Skeletal muscle satellite cell (primary cell): Measurements from ENCODE around the gene FAT2.

Source experiments
- H3K27me3 ChIP-seq: 2 replicates; pipeline ENCODE4 v1.7.0; 2013; ENCODE audit warnings: low read length; ENCODE audit not compliant: control insufficient read depth, insufficient read depth
- H3K36me3 ChIP-seq: 2 replicates; pipeline ENCODE4 v1.7.0; 2013; ENCODE audit warnings: mild to moderate bottlenecking, control low read depth, low read length; ENCODE audit not compliant: insufficient read depth
- H3K4me1 ChIP-seq: 2 replicates; pipeline ENCODE4 v1.7.0; 2013; ENCODE audit warnings: low read length; ENCODE audit not compliant: control insufficient read depth, insufficient read depth
- H3K4me2 ChIP-seq: 2 replicates; pipeline ENCODE4 v1.7.0; 2013; ENCODE audit warnings: mild to moderate bottlenecking, low read length
- H3K4me3 ChIP-seq: 2 replicates; pipeline ENCODE4 v1.7.0; 2013; ENCODE audit warnings: low read length
- H3K9ac ChIP-seq: 2 replicates; pipeline ENCODE4 v1.7.0; 2013; ENCODE audit warnings: mild to moderate bottlenecking, low read depth, low read length, moderate library complexity
- H3K9me3 ChIP-seq: replicated peaks from 2 replicates; pipeline ENCODE4 v1.7.0; 2013; ENCODE audit warnings: mild to moderate bottlenecking, control low read depth, low read length

FAT2 gene

DNA sequence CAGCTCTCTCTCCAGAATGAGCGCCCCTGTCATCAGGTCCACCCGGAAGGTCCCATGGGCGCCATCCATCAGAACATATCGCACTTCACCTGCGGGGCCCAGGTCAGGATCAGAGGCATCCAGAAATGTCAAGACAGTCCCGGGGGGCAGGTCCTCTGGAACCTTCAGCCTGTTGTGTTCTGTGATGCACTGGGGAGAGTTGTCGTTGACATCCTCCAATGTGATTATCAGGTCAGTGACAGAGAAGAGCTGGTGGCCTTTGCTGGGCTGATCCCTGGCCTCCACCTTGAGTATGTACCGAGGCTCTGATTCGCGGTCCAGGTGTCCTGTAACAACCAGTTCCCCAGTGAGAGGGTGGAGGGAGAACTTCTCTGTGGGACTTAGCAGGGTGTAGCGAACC is 25.2 kb downstream of the FAT2 start:
- Histone ChIP-seq H3K9ac (no peak overlapping the region), H3K9me3 (no peaks in the 10 kb centered on the region), H3K4me1 (no peaks in the 10 kb centered on the region), H3K4me2 (no peak overlapping the region), H3K36me3 (no peaks in the 10 kb centered on the region), H3K4me3 (no peak overlapping the region), H3K27me3 (peaks cover 21% of the 10 kb centered on the region)

- Histone ChIP-seq H3K27me3 (peaks cover 23% of the 10 kb centered on the region), H3K9me3 (no peaks in the 10 kb centered on the region), H3K36me3 (no peaks in the 10 kb centered on the region), H3K4me2 (no peak overlapping the region), H3K4me3 (no peak overlapping the region), H3K9ac (no peak overlapping the region), H3K4me1 (no peaks in the 10 kb centered on the region)
Observed at GRCh38 chr5:151562019-151562707, 29.0 kb downstream of the FAT2 start.

- H3K36me3 ChIP-seq = no peaks in the 10 kb centered on the region
- no peak overlapping the region for H3K9ac ChIP-seq
- H3K27me3 ChIP-seq = peaks cover 27% of the 10 kb centered on the region
- no peak overlapping the region for H3K4me2 ChIP-seq
- no peaks in the 10 kb centered on the region for H3K9me3 ChIP-seq
- no peaks in the 10 kb centered on the region for H3K4me1 ChIP-seq
- H3K4me3 ChIP-seq = no peak overlapping the region
Observed at GRCh38 chr5:151557951-151558350, 33.2 kb downstream of the FAT2 start.

- Histone ChIP-seq H3K36me3 (no peaks in the 10 kb centered on the region), H3K4me1 (no peaks in the 10 kb centered on the region), H3K27me3 (peaks cover 27% of the 10 kb centered on the region), H3K9ac (no peak overlapping the region), H3K4me2 (no peak overlapping the region), H3K4me3 (no peak overlapping the region), H3K9me3 (no peaks in the 10 kb centered on the region)
Observed at GRCh38 chr5:151557466-151557865, 33.7 kb downstream of the FAT2 start.

DNA sequence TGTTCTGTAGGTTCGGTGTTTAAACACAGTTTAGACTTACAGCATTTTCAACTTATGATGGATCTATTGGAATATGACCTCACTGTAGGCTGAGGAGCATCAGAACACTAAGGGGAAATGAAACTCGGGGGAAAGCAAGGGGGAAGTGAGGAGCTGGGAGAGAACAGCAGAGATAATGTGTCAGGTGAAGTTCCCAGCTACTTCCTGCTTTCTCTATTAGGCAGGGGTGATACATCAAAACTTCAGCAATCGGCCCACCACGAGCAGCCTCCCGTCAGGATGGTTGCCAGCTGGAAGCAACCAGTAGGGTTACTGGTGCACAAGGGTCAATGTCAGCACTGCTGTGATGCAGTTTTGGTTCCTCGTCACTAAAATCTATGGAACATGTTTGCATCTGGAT is 34.3 kb downstream of the FAT2 start:
- Histone ChIP-seq H3K4me1 (no peaks in the 10 kb centered on the region), H3K9me3 (no peaks in the 10 kb centered on the region), H3K36me3 (no peaks in the 10 kb centered on the region), H3K4me3 (no peak overlapping the region), H3K27me3 (peaks cover 27% of the 10 kb centered on the region), H3K4me2 (no peak overlapping the region), H3K9ac (no peak overlapping the region)

DNA sequence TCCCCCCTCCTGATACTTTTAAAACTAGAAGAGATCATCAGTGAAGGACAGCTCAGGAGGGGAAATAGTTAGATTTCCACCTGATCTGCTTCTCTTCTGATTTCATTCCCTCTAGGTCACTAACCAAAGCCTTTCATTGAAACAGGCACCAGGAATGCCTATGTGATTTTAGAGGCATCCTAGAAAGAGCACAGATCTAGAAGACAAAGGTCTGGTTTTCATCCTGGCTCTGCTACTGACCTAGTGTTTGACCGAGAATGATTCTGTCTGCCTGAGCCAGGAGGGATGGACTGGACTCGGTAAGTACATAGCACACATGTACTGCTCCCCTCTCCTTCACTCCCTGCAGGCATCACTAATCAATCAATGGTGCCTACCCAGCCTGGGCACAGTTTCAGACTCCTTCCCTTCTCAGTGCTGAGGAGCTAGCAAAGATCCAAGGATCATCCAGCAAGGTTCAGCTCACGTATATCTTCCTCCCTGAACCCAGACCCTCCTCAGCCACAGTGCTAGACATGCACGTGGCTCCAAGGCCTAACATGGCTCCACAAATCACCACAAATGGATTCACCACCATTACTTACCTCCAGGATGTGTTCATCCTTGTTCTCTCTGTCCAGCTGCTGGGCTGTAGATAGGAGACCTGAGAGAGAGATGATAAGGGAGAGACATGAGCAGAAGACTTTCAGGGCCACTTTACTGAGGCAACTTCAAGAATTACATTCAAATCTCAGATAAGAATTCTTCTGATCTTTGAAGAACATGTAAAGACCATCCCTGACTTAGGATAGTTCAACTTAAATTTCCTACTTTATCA is 35.2 kb downstream of the FAT2 start:
- Histone ChIP-seq H3K4me2 (no peak overlapping the region), H3K36me3 (no peaks in the 10 kb centered on the region), H3K4me1 (no peaks in the 10 kb centered on the region), H3K9me3 (no peaks in the 10 kb centered on the region), H3K4me3 (no peak overlapping the region), H3K9ac (no peak overlapping the region), H3K27me3 (peaks cover 27% of the 10 kb centered on the region)

DNA sequence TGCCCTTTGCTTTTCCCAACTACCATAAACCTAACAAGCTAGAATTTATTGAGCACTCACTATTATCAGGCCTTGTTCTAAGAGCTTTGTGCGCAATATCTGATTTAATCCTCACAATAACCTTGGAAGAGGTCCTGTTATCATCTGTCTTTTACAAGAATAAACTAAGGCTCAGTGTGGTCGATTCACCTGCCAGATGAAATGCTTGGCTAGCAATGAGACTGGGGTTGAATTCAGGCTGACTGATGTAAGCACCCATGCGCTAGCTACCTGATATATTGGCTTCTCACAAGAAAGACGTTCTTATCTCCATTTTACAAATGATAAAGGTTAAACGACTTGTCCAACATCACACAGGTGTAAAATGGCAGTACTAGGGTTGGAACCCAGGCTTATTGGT is 37.4 kb downstream of the FAT2 start:
- no peak overlapping the region for H3K4me3 ChIP-seq
- H3K27me3 ChIP-seq = peaks cover 17% of the 10 kb centered on the region
- no peaks in the 10 kb centered on the region for H3K9me3 ChIP-seq
- no peak overlapping the region for H3K9ac ChIP-seq
- H3K4me2 ChIP-seq = no peak overlapping the region
- no peaks in the 10 kb centered on the region for H3K36me3 ChIP-seq
- H3K4me1 ChIP-seq = no peaks in the 10 kb centered on the region

DNA sequence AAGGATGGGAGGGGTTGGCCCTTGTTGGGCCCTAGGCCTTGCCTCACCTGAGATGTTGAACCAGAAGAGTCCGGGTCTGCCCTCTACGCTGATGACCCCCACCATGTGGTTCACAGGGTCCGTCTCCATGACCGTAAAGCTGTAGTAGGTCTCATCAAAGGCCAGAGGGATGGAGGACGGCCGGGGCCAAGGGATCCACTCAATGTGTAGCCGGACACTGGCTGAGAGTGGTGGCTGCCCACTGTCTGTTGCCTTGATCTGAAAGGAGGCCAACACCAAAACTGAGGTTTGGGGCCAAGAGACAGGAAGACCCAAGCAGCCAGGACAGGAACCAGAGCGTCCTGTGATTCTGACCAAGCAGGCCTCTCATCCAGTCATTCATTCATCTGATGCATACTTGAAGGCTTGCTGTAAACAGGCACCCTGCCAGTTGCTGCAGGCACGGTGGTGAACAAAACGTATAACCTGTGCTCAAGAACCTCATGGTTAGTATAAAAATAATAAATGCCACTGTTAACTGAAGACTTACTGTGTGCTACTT is 37.9 kb downstream of the FAT2 start:
- H3K4me2 ChIP-seq = no peak overlapping the region
- H3K36me3 ChIP-seq = no peaks in the 10 kb centered on the region
- no peak overlapping the region for H3K4me3 ChIP-seq
- no peaks in the 10 kb centered on the region for H3K4me1 ChIP-seq
- H3K27me3 ChIP-seq = peaks cover 17% of the 10 kb centered on the region
- H3K9me3 ChIP-seq = no peaks in the 10 kb centered on the region
- no peak overlapping the region for H3K9ac ChIP-seq

- Histone ChIP-seq H3K4me3 (no peak overlapping the region), H3K9ac (no peak overlapping the region), H3K9me3 (no peaks in the 10 kb centered on the region), H3K27me3 (peaks cover 12% of the 10 kb centered on the region), H3K4me1 (no peaks in the 10 kb centered on the region), H3K36me3 (no peaks in the 10 kb centered on the region), H3K4me2 (no peak overlapping the region)
Observed at GRCh38 chr5:151551985-151552384, 39.1 kb downstream of the FAT2 start.

DNA sequence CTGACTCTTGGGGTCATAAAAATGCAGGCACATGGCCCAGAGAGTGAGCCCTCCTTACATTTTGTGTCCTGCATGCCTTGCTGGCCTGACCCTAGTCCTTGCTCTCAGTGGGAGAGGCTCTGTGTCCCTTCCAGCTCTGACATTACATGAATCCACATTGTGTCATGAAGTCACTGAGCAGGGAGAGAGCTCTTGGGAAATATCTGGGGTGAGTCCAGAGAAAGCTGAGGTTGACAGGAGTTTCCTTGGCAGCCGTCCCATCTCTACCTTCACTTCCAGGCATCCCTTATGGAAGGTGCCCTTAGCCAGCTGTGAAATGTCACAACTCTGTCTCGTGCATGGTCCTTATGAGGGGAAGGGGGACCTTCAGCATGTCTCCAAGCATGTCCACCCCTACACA is 41.0 kb downstream of the FAT2 start:
- Histone ChIP-seq H3K4me1 (no peaks in the 10 kb centered on the region), H3K36me3 (no peaks in the 10 kb centered on the region), H3K4me2 (no peak overlapping the region), H3K9me3 (no peaks in the 10 kb centered on the region), H3K9ac (no peak overlapping the region), H3K27me3 (peaks cover 3% of the 10 kb centered on the region), H3K4me3 (no peak overlapping the region)

- Histone ChIP-seq H3K9ac (no peak overlapping the region), H3K36me3 (no peaks in the 10 kb centered on the region), H3K9me3 (no peaks in the 10 kb centered on the region), H3K4me2 (no peak overlapping the region), H3K27me3 (peaks cover 3% of the 10 kb centered on the region), H3K4me1 (no peaks in the 10 kb centered on the region), H3K4me3 (no peak overlapping the region)
Observed at GRCh38 chr5:151549713-151550112, 41.4 kb downstream of the FAT2 start.
